ENCODE results near the gene GPRIN3. TPM values are rescaled to one million over a fixed set of nuclear protein-coding genes. Genes with fewer than 3 reads are reported as not detected.

Gene GPRIN3
- total and polyA plus RNA-seq, 2 donors (not counting 3 experiments of a cell fraction or from before 2014, with no cell fraction given) = 0.17 to 2.2 TPM

GRCh38 chr4:89279385-89279784, 28.2 kb downstream of the GPRIN3 start:
- Histone ChIP-seq H4K20me1 (replicated peaks; ENCODE audit: control insufficient read depth, extremely low read depth, insufficient read depth, low read length) (no peaks in the 10 kb centered on the region), H3K27me3 (ENCODE audit: control insufficient read depth in 2 of 2, insufficient read depth in 2 of 2, low read length in 2 of 2) (peaks cover 0 to 6% of the 10 kb centered on the region in 2 experiments), H3K4me1 (ENCODE audit: control insufficient read depth, extremely low read depth, insufficient read depth, low read length) (no peaks in the 10 kb centered on the region), H3K4me2 (ENCODE audit: insufficient read depth, low read length) (no peak overlapping the region), H3K9ac (replicated peaks; ENCODE audit: extremely low read depth, insufficient read depth, low read length) (no peak overlapping the region), H3K9me3 (replicated peaks; ENCODE audit: control insufficient read depth, insufficient read depth, low read length) (no peaks in the 10 kb centered on the region), H3K79me2 (ENCODE audit: control insufficient read depth, insufficient read depth, low read length) (no peaks in the 10 kb centered on the region), H3K4me3 (replicated peaks in 1 of 3; ENCODE audit: insufficient read depth in 1 of 3, low read depth in 1 of 3, low read length in 3 of 3) (no peak overlapping the region), H3K36me3 (ENCODE audit: control insufficient read depth in 2 of 2, extremely low read depth in 1 of 2, insufficient read depth in 2 of 2, low read length in 2 of 2) (no peaks in the 10 kb centered on the region), H3K27ac (ENCODE audit: insufficient read depth, low read depth, low read length) (no peak overlapping the region), H3K9me1 (replicated peaks; ENCODE audit: control insufficient read depth, extremely low read depth, insufficient read depth, low read length) (no peaks in the 10 kb centered on the region), H2AFZ (ENCODE audit: low read depth, low read length) (no peak overlapping the region)
- BruUV-seq (replicated peaks) = no TSS peak
- ChIA-PET CTCF (interaction anchor here (1.0 to 1.5 kb wide), 3 partner anchors 21 to 53 kb away, joined by 3 to 4 read pairs (median 3); no protein-coding TSS in a partner anchor), POLR2A (no interaction called here)
- TF ChIP-seq POLR2A (IDR thresholded peaks at IDR 0.05; ENCODE audit: low read depth, low read length) (no peak), FOS (IDR thresholded peaks at IDR 0.05; ENCODE audit: borderline replicate concordance, insufficient read depth, low read length) (no peak), EZH2 (IDR thresholded peaks at IDR 0.05; ENCODE audit: borderline replicate concordance, low read depth, low read length, severe bottlenecking) (no peak), POLR2AphosphoS5 (IDR thresholded peaks at IDR 0.05; ENCODE audit: insufficient read depth, low read depth, low read length) (no peak), JUN (IDR thresholded peaks at IDR 0.05; ENCODE audit: borderline replicate concordance, insufficient read depth, insufficient read length, low read depth) (no peak), GATA2 (IDR thresholded peaks at IDR 0.05; ENCODE audit: insufficient read depth, insufficient read length, low read depth, low read length) (no peak), MYC (IDR thresholded peaks at IDR 0.05; ENCODE audit: low read depth, low read length) (no peak)
- TF ChIP-seq, protein P1, sequence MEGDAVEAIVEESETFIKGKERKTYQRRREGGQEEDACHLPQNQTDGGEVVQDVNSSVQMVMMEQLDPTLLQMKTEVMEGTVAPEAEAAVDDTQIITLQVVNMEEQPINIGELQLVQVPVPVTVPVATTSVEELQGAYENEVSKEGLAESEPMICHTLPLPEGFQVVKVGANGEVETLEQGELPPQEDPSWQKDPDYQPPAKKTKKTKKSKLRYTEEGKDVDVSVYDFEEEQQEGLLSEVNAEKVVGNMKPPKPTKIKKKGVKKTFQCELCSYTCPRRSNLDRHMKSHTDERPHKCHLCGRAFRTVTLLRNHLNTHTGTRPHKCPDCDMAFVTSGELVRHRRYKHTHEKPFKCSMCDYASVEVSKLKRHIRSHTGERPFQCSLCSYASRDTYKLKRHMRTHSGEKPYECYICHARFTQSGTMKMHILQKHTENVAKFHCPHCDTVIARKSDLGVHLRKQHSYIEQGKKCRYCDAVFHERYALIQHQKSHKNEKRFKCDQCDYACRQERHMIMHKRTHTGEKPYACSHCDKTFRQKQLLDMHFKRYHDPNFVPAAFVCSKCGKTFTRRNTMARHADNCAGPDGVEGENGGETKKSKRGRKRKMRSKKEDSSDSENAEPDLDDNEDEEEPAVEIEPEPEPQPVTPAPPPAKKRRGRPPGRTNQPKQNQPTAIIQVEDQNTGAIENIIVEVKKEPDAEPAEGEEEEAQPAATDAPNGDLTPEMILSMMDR (IDR thresholded peaks at IDR 0.05; ENCODE audit: extremely low read depth in 1 of 2, insufficient read depth in 1 of 2, low read depth in 1 of 2, low read length in 2 of 2) = no peak
- TF ChIP-seq, protein P2, sequence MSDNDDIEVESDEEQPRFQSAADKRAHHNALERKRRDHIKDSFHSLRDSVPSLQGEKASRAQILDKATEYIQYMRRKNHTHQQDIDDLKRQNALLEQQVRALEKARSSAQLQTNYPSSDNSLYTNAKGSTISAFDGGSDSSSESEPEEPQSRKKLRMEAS (IDR thresholded peaks at IDR 0.05; ENCODE audit: insufficient read depth, insufficient read length) = no peak
- intact Hi-C loops (cut with micrococcal nuclease) (no loop called here), dilution Hi-C loops (cut with MboI; ENCODE audit: extremely low pct_ligation_motif_present, low sequenced_read_pairs) (no loop called here)
- FAIRE-seq (no peak), DNase-seq (ENCODE audit: low read depth, low spot score) (no peak)
